WTC11 (cell line): ENCODE data around the gene CMTM7. TPM values are rescaled to one million over a fixed set of nuclear protein-coding genes. Genes with fewer than 3 reads are reported as not detected.
A peak's percentile ranks its signal among the peaks of the same experiment; 100 is the strongest.
"Not testable (repeated sequence)": the region's sequence is repeated elsewhere in the genome, so short reads cannot be mapped to it uniquely, and the experiment has no call there.

Experiments used
- ATAC-seq: fragments of 200-7000 bp; cut with Tn5 transposase; 2 replicates; pipeline ENCODE4 v1.10.0; 2021; ENCODE audit warnings: mild to moderate bottlenecking, moderate library complexity
- CTCF ChIA-PET: fragments of 300-600 bp; sonication (Branson Sonifier 250); formaldehyde crosslinking; loops from one replicate; lab custom pipeline; 2021; ENCODE audit warnings: antibody characterized with exemption; lab: Charles Lee
- POLR2A ChIA-PET: fragments of 350-600 bp; sonication (Branson Sonifier 250); formaldehyde crosslinking; loops from one replicate; lab custom pipeline; 2021; ENCODE audit warnings: antibody characterized with exemption; lab: Charles Lee
- DNase-seq: peaks from one replicate; pipeline ENCODE4 v3.0.0; 2021; ENCODE audit warnings: low spot score
- H3K27ac Mint-ChIP-seq: 2 replicates; pipeline ENCODE4 v1.8.0; 2021; ENCODE audit warnings: mixed read lengths
- H3K27me3 Mint-ChIP-seq: 2 replicates; pipeline ENCODE4 v1.8.0; 2021; ENCODE audit warnings: low read depth, mild to moderate bottlenecking, moderate library complexity, mixed read lengths
- H3K36me3 Mint-ChIP-seq: 2 replicates; pipeline ENCODE4 v1.8.0; 2021; ENCODE audit warnings: mixed read lengths
- H3K4me1 Mint-ChIP-seq: 2 replicates; pipeline ENCODE4 v1.8.0; 2022; ENCODE audit warnings: mixed read lengths
- H3K4me3 Mint-ChIP-seq: 2 replicates; pipeline ENCODE4 v1.8.0; 2021; ENCODE audit warnings: mild to moderate bottlenecking, moderate library complexity, mixed read lengths
- H3K9me3 Mint-ChIP-seq: 2 replicates; pipeline ENCODE4 v1.8.0; 2021; ENCODE audit warnings: mixed read lengths
- AFF4 ChIP-seq: sonication (generic); formaldehyde crosslinking; IDR thresholded peaks from 2 replicates; pipeline ENCODE4 v1.8.1; 2023; ENCODE audit warnings: mild to moderate bottlenecking, missing genetic modification reagents, borderline replicate concordance
- ATF6 ChIP-seq: sonication (generic); formaldehyde crosslinking; IDR thresholded peaks from 2 replicates; pipeline ENCODE4 v1.8.1; 2023; ENCODE audit warnings: mild to moderate bottlenecking, missing genetic modification reagents
- E2F1 ChIP-seq: sonication (generic); formaldehyde crosslinking; IDR thresholded peaks from 2 replicates; pipeline ENCODE4 v1.8.0; 2022; ENCODE audit warnings: mild to moderate bottlenecking, missing genetic modification reagents
- ELF4 ChIP-seq: sonication (generic); formaldehyde crosslinking; IDR thresholded peaks from 2 replicates; pipeline ENCODE4 v1.8.1; 2022; ENCODE audit warnings: low read depth, mild to moderate bottlenecking, moderate library complexity, missing genetic modification reagents
- GRHL2 ChIP-seq: fragments of 250-450 bp; sonication (Bioruptor Pico); IDR thresholded peaks from 2 replicates; pipeline ENCODE4 v1.8.0; 2022; ENCODE audit warnings: mild to moderate bottlenecking, moderate library complexity; ENCODE audit not compliant: insufficient replicate concordance, severe bottlenecking
- JAZF1 ChIP-seq: fragments of 250-450 bp; sonication (Bioruptor Pico); IDR thresholded peaks from 2 replicates; pipeline ENCODE4 v1.9.0; 2021; ENCODE audit warnings: moderate library complexity, mild to moderate bottlenecking, inconsistent platforms
- MAX ChIP-seq: sonication (generic); formaldehyde crosslinking; IDR thresholded peaks from 2 replicates; pipeline ENCODE4 v1.8.0; 2022; ENCODE audit warnings: mild to moderate bottlenecking, missing genetic modification reagents
- MXD4 ChIP-seq: fragments of 250-450 bp; sonication (Bioruptor Pico); IDR thresholded peaks from 2 replicates; pipeline ENCODE4 v1.8.0; 2021; ENCODE audit warnings: mild to moderate bottlenecking, moderate library complexity, borderline replicate concordance
- PREB ChIP-seq: sonication (generic); formaldehyde crosslinking; IDR thresholded peaks from 2 replicates; pipeline ENCODE4 v1.8.1; 2022; ENCODE audit warnings: mild to moderate bottlenecking, missing genetic modification reagents, moderate library complexity, borderline replicate concordance
- PRRX2 ChIP-seq: fragments of 250-450 bp; sonication (Bioruptor Pico); IDR thresholded peaks from 2 replicates; pipeline ENCODE4 v1.8.0; 2021; ENCODE audit warnings: mild to moderate bottlenecking
- SOX15 ChIP-seq: fragments of 250-450 bp; sonication (Bioruptor Pico); IDR thresholded peaks from 2 replicates; pipeline ENCODE4 v1.9.0; 2021; ENCODE audit warnings: mild to moderate bottlenecking
- TEAD4 ChIP-seq: sonication (generic); formaldehyde crosslinking; IDR thresholded peaks from 2 replicates; pipeline ENCODE4 v1.8.0; 2022; ENCODE audit warnings: mild to moderate bottlenecking, missing genetic modification reagents
- ZMAT4 ChIP-seq: fragments of 250-450 bp; sonication (Bioruptor Pico); IDR thresholded peaks from 2 replicates; pipeline ENCODE4 v1.9.0; 2021; ENCODE audit warnings: mild to moderate bottlenecking
- ZNF121 ChIP-seq: sonication (generic); formaldehyde crosslinking; IDR thresholded peaks from 2 replicates; pipeline ENCODE4 v1.8.0; 2023; ENCODE audit warnings: missing genetic modification reagents
- ZNF317 ChIP-seq: sonication (generic); formaldehyde crosslinking; IDR thresholded peaks from 2 replicates; pipeline ENCODE4 v1.8.1; 2023; ENCODE audit warnings: low read depth, mild to moderate bottlenecking, moderate library complexity, missing genetic modification reagents, borderline replicate concordance
- ZNF396 ChIP-seq: fragments of 250-450 bp; sonication (Bioruptor Pico); IDR thresholded peaks from 2 replicates; pipeline ENCODE4 v1.8.0; 2021; ENCODE audit warnings: mild to moderate bottlenecking, moderate library complexity, borderline replicate concordance
- ZNF416 ChIP-seq: fragments of 250-450 bp; sonication (Bioruptor Pico); IDR thresholded peaks from 2 replicates; pipeline ENCODE4 v1.9.0; 2021; ENCODE audit warnings: mild to moderate bottlenecking, inconsistent platforms
- ZNF423 ChIP-seq: fragments of 250-450 bp; sonication (Bioruptor Pico); IDR thresholded peaks from 2 replicates; pipeline ENCODE4 v2.1.2; 2022; ENCODE audit warnings: mild to moderate bottlenecking, moderate library complexity
- total RNA-seq: library from RNA; stranded (reverse); gene quantifications from 3 replicates; pipeline ENCODE4 v1.2.3, GENCODE V29; 2021

The CMTM7 gene
- total RNA-seq, 1 experiment from 2014 or later: 23.4 TPM

- peaks cover 11% of the 10 kb centered on the region for H3K27me3 Mint-ChIP-seq
- DNase-seq (no peak), ATAC-seq (no peak)
- H3K36me3 Mint-ChIP-seq: no peaks in the 10 kb centered on the region
- no peak overlapping the region for H3K27ac Mint-ChIP-seq
- CTCF ChIA-PET: interaction anchor here (1.4 kb wide), 1 partner anchor 13 kb away, joined by 5 read pairs; no protein-coding TSS in a partner anchor
- no peak for TF ChIP-seq ZNF416
- no peak for TF ChIP-seq MAX (CRISPR knock-in tag)
- no peak for TF ChIP-seq ATF6 (CRISPR knock-in tag)
- no peak for TF ChIP-seq ELF4
- no peak for TF ChIP-seq SOX15 (CRISPR knock-in tag)
- no peak for TF ChIP-seq ZNF317 (CRISPR knock-in tag)
- no peak for TF ChIP-seq ZNF121
- no peak for TF ChIP-seq AFF4 (CRISPR knock-in tag)
- TF ChIP-seq JAZF1 (CRISPR knock-in tag): no peak
- no peak for TF ChIP-seq PREB (CRISPR knock-in tag)
- H3K4me1 Mint-ChIP-seq: peaks cover 9% of the 10 kb centered on the region; the same call in 1 of the 2 replicates
- POLR2A ChIA-PET: no interaction called here
- H3K4me3 Mint-ChIP-seq: no peak overlapping the region
- no peaks in the 10 kb centered on the region for H3K9me3 Mint-ChIP-seq
Measured at GRCh38 chr3:32387512-32387911, 4.1 kb upstream of the CMTM7 start.

GRCh38 chr3:32389577-32389976 is 2.1 kb upstream of the CMTM7 start:
- not testable (repeated sequence) for ATAC-seq, H3K27ac Mint-ChIP-seq, H3K4me3 Mint-ChIP-seq, H3K9me3 Mint-ChIP-seq, H3K36me3 Mint-ChIP-seq, DNase-seq
- Mint-ChIP-seq H3K27me3 (peaks cover 20% of the 10 kb centered on the region), H3K4me1 (peaks cover 18% of the 10 kb centered on the region)
- CTCF ChIA-PET: interaction anchor here (0.6 to 1.3 kb wide), 4 partner anchors 15 to 201 kb away, joined by 3 to 4 read pairs (median 4); no protein-coding TSS in a partner anchor
- POLR2A ChIA-PET: interaction anchor here (0.7 kb wide), 1 partner anchor 46 kb away, joined by 3 read pairs; no protein-coding TSS in a partner anchor

- CTCF ChIA-PET: interaction anchor here (1.0 to 1.8 kb wide), 4 partner anchors 18 to 154 kb away, joined by 3 to 9 read pairs (median 4); partner anchors contain the start of gene CMTM8
- Mint-ChIP-seq H3K27ac (peak overlapping the region; percentile 77), H3K9me3 (no peaks in the 10 kb centered on the region), H3K36me3 (no peaks in the 10 kb centered on the region), H3K27me3 (peaks cover 20% of the 10 kb centered on the region), H3K4me1 (peaks cover 20% of the 10 kb centered on the region), H3K4me3 (peak overlapping the region; percentile 93)
- POLR2A ChIA-PET: interaction anchor here (1.0 kb wide), 1 partner anchor 8 kb away, joined by 4 read pairs; no protein-coding TSS in a partner anchor
- peak; percentile 27 for ATAC-seq
- DNase-seq: no peak
- TF ChIP-seq MXD4 (no peak), ZNF121 (no peak), TEAD4 (CRISPR knock-in tag) (no peak), PRRX2 (CRISPR knock-in tag) (no peak), ZNF423 (CRISPR knock-in tag) (no peak), ZNF396 (CRISPR knock-in tag) (no peak), ZMAT4 (CRISPR knock-in tag) (no peak), GRHL2 (CRISPR knock-in tag) (no peak), JAZF1 (CRISPR knock-in tag) (no peak), ATF6 (CRISPR knock-in tag) (no peak), E2F1 (no peak)
Measured at GRCh38 chr3:32392536-32393302, 1.1 kb downstream of the CMTM7 start.
